Dedifferentiated amniotic fluid mesenchymal stem cell (primary cell): ENCODE results near the gene DCTN5.
"Not testable (repeated sequence)": the region's sequence is repeated elsewhere in the genome, so short reads cannot be mapped to it uniquely, and the experiment has no call there.

Experiments used
- DNase-seq: peaks from one replicate; pipeline ENCODE4 v3.0.0-alpha.2; 2016; ENCODE audit errors: extremely low spot score

The DCTN5 gene

DNA sequence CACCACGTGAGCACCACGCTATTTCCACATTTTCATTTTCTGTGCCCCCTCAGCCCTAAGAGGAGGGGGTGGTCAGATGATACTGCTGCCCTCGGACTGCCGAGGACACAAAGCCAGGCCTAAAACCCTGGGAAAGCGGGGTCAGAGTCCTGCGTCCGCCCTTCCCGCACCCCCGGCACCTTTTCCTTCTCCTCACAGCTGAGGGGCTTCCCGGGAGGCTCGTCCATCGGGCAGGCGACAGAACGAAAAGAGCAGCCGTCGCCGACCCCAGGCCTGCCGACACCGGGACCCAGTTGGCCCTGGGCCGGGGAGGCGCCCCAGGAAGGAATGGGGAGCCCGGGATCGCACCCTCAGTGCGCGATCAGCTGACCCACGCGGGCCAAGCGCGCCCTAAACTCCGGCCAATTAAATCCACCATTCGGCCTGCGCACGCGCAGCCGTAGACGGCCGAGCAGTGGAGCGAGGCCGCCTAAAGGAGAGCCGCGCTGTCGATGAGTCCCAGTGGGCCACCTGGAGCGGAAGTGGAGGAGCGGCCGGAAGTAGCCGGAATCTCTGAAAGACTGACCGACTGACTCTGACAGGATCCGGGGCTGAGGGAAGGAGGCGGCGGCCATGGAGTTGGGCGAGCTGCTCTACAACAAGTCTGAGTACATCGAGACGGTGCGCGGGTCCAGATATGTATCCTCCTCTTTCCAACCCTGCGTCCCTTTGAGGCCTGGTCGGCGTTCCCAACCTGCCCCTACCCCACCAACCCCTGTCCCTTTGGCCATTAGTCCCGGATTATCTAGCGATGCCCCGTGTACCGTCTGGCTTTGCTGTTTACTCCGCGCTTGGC is at the start of gene DCTN5, which contains the start of gene PALB2:
DCTN5 (plus strand) TSS at position 536 of the 835 bp plus-strand sequence; CDS start at position 613, 77 bp downstream.
PALB2 (minus strand) TSS at position 380 of the 835 bp plus-strand sequence; CDS start at position 227, 153 bp downstream.
- DNase-seq, result peak; percentile 96

DNA sequence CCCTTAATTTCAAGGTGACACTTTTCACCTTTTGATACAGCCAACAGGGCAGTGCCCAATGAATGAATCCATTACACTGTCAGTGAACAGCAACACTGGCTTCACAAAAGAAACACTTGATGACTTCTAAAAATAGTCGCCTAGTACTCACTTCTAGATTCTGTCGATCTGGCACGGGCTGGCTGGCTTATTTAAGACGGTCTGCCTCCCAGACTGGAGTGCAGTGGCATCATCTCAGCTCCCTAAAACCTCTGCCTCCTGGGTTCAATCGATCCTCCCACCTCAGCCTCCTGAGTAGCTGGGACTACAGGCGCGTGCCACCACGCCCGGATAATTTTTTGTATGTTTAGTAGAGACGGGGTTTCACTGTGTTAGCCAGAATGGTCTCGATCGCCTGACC is 47.1 kb upstream of the DCTN5 start:
- DNase-seq, result no peak

DNA sequence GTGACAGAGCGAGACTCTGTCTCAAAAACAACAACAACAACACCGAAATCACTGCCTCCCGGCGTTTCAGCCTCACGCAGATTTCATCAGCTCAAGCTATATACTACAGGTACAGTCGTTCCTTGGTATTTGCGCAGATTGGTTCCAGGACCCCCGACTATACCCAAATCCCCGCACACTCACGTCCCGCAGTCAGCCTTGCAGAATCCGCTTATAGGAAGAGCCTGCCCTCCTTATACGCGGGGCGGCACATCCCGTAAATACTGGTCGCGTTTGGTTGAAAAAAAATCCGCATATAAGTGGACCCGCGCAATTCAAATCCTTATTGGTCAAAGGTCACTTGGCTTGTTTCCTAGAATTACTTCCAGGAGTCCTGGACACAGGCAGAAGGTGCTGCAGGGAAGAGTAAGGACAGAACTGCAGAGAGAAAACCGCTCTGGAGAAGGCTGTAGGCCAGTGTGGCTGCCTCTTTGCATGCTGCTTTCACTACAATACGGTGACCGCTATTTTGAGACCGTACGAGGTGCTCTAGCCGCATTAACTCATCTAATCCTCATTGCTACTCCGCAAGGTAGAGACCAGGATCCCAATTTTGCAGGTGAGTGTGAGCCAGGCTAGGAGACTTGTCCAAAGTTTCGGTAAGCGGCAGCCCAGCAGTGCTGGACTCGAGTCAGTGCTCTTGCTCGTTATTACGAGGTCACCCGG is 45.9 kb upstream of the DCTN5 start:
- no peak for DNase-seq

DNA sequence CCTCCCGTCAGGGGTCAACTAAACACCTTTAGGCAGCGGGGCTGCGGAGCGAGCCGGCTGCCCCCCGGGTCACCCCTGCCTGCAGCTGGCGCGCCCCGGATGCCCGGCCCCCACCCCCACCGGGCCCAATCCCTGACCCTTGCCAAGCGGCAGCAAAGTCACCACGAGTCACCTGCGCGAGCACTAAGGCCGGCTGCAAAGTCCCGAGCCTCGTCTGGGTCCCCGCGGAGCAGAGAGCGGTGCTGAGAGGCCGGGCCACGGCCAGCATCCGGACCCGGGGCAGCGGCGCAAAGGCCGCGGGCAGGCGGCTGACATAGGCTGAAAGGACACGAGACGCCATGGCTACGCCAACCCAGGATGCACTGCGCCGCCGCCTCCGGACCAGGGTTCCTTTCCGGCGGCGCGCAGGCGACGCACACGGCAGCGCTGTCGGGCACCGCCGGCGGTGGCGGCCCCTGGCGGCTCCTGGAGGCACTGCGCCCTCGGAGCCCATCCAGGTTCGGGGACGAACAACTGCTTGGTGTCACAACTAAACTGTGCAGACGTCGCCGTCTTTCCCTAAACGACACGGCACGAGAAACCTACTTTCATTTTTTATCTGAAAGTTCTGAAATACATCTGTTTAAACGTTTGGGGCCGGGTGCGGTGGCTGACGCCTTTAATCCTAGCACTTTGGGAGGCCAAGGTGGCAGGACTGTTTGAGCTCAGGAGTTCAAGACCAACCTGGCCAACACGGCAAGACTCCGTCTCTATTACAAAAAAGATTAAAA is 45.1 kb upstream of the DCTN5 start, which contains the start of gene NDUFAB1:
NDUFAB1 (minus strand) TSS at position 366 of the 770 bp plus-strand sequence; CDS start at position 340, 26 bp downstream.
- DNase-seq, result peak; percentile 88

DNA sequence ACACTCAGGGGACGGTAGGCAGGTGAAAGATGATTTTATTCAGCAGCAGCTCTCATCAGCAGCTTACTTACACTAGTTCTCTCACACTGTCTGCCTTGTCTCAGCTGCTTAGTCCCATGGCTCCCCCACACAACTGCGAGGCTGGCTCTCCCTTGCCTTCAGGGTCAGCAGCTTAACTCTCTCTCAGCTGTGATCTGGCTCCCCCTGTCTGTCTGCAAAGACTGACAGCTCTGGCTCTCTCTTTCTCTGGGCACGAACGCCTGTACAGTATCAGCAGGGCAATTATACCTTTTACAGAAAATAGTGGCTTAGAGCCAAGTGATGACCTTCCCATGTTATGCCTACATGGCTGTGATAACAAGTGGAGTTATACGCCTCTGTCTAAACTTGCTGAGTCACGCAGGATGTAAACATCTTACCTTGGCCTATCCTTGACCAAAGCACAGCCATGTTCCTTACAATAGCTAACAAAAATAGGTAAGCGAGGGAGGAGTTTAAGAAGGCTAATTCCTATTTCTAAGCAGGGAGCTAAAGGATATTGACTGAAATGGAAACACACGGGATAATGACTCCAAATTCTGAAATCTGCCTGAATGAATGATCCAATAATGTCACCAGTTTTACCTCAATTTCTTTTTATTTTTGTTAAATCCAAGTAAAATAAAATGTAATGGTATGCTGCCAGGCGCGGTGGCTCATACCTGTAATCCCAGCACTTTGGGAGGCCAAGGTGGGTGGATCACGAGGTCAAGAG is 44.1 kb upstream of the DCTN5 start:
- DNase-seq, result no peak

DNA sequence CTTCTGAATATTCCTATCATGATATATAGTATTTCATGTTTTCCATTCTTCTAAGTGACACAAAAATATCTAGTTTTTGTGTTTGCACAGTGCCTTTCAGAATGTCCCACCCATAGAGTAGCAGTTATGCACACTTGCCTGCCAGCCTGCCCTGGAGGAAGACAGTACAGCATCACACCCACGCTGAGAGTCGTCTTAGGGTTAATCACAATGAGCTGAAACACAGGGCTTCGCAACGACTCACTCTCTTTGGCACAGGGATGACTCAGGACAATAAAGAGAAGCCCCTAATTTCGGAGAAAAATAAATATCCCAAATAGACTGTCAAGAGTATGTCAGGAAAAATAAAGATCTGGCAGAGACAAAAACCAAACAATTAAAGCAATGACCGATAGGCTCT is 33.5 kb upstream of the DCTN5 start:
- no peak for DNase-seq

DNA sequence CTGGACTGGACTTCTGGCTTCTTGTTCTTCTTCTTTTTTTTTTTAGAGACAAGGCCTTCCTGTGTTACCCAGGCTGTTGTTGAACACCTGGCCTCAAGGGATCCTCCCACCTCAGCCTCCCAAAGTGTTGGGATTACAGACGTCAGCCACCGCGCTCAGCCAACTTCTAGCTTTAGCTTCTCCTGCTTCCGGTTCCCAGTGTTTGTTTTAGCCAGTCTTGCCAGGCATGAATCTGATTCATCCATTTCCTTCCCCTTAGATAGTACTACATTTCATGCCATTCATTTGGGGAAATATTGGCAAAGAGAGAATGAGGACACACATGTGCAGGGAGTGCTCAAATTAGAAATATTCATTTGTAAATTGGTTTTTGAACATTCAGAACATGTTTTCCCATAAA is 33.1 kb upstream of the DCTN5 start:
- DNase-seq, result no peak

DNA sequence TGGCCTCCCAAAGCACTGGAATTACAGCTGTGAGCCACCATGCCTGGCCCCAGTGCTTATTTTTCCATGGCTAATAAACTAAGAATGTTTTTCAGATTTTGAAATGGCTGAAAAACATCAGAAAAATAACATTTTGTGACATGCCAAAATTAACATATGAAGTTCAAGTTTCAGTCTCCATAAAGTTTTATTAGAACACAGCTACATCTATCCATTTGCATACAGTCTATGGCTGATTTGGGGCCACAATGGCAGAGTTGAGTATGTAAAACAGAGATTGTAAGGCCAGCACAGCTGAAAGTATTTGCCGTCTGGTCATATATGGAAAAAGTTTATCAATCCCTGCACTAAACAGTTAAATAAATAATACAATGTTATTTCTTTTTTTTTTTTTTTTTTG is 31.3 kb upstream of the DCTN5 start:
- no peak for DNase-seq

DNA sequence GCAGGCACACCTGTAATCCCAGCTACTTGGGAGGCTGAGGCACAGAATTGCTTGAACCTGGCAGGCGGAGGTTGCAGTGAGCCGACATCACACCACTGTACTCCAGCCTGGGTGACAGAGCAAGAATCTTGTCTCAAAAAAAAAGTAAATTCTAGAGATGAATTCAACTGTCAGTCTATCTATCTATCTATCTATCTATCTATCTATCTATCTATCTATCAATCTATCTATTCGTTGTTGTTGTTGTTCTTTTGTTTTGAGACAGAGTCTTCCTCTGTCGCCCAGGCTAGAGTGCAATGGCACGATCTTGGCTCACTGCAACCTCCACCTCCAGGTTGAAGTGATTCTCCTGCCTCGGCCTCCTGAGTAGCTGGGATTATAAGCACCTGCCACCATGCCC is 30.4 kb upstream of the DCTN5 start:
- not testable (repeated sequence) for DNase-seq

DNA sequence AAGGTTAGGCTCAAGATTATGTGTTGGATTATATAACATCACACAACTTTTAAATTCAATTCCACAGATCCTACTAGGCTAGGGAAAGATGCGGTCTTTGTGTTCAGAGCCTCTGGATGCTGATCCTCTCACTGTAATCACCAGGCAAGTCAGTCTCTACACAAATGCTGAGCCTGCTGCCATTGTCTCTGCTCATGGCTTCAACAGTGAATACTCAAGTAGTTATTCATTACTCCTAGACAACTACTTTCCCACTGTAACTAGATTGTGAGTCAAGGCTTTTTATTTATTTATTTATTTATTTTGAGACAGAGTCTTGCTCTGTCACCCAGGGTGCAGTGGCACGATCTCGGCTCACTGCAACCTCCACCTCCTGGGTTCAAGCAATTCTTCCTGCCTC is 29.3 kb upstream of the DCTN5 start:
- DNase-seq, result no peak

DNA sequence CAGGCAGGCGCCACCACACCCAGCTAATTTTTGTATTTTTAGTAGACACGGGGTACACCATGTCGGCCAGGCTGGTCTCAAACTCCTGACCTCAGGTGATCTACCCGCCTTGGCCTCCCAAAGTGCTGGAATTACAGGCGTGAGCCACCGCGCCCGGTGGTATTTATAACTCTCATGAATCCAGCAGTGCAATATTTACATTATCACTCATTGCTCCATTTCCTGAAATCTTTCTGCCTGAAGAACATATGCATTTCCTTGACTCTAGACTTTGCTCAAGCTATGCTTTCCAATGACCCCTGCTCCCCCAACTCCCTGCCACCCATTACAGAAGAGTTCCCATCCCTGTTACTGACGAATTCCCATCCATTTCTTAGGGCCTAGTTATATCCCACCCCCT is 25.5 kb upstream of the DCTN5 start:
- no peak for DNase-seq

DNA sequence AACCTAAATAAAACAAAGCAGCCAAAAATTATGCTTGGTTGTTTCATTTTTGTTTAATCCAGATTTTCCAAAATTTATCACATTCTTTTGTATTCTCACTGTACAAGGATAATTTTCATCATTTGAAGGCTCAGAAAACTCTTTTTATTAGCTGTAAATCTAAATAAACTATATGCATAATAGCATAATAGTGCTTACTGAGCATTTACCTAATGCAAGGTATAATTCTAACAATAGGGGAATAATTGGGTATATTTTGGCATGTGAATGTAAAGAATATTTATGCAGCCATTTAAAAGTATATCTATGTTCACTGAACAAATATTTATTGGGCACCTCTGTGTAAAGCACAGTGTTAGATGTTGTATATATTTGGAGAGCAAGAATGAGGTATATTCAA is 17.2 kb upstream of the DCTN5 start:
- DNase-seq, result no peak

DNA sequence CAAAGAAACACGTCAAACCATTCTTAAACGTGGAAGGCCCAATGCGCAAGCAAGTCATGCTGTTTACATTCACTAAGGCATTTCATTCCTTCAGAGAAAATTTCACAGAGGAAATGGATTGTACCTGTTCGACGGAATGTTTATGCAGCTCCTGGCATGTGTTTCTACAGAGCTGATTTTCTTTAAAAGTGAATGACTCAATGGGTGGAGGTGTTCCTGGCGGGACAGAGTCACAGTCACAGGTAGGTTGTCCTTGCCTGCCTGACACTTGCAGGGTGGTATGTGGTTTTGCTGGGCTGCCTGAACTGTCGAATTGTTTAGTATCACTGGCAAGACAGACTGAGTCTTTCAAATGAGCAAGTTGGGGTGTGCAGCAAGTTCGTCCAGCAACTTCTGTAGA is 11.8 kb upstream of the DCTN5 start:
- no peak for DNase-seq

DNA sequence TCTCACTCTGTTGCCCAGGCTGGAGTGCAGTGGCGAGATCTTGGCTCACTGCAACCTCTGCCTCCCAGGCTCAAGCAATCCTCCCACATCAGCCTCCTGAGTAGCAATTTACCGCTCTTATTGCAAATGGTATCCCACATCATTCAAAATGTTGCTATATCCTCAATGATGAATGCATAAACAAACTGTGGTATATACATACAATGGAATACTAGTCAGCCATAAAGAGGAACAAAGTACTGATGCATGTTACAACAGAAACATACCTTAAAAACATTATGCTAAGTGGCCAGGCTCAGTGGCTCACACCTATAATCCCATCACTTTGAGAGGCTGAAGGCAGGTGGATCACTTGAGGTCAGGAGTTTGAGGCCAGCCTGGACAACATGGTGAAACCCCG is 9.4 kb upstream of the DCTN5 start:
- DNase-seq, result not testable (repeated sequence)

DNA sequence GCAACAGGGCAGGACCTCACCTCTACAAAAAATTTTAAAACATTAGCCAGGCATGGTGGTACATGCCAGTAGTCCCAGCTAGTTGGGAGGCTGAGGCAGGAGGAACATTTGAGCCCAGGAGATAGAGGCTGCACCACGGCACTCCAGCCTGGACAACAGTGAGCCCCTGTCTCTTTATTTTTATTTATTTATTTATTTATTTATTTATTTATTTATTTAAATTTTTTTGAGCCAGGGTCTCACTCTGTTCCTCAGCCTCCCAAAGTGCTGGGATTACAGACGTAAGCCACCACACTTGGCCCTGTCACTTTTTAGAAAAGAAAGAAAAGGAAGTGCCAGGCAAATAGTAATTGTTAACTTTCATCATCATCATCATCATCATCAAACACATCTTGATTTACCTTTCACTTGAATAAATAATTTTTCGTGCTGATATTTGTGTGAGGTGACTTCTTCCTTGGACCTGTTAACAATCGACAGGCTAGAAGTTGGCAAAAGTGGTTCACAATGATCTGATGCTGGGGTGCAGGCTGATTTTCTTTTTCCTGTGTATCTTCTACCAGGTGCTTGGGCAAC is 6.7 kb upstream of the DCTN5 start:
- no peak for DNase-seq

DNA sequence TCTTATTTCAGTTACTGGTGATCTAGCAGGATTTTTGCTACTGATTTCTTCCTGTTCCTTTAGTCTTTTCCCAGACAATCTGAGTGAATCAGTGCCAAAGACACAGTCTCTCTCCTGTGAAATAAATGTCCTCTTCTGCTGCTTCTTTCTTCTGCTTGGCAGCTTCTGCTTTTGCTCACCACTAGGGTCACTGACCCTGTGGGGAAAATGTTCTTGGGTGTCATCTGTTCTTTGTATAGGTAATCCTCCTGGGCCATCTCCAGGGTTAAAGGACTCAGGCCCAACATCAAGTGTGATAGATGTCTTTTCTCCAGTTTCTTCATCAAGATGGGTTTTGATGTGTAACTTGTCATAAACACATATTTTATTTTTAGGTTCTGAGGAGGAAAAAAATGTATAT is 5.3 kb upstream of the DCTN5 start:
- DNase-seq, result no peak

DNA sequence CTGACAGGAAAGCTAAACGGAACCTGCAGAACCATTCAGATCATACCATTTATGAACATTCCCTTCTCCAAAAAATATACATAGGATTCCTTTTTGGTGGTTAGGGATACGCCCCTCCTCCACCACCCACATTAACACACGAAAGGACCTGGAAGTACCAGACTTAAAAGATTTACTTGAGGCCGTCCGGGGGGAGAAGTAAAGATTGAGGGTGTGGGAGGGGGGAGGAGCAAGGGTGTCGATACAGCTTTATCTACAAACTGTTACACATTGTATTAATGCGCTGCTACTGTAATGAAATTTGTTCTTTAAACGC is 693 bp upstream of the DCTN5 start:
- DNase-seq, result no peak

DNA sequence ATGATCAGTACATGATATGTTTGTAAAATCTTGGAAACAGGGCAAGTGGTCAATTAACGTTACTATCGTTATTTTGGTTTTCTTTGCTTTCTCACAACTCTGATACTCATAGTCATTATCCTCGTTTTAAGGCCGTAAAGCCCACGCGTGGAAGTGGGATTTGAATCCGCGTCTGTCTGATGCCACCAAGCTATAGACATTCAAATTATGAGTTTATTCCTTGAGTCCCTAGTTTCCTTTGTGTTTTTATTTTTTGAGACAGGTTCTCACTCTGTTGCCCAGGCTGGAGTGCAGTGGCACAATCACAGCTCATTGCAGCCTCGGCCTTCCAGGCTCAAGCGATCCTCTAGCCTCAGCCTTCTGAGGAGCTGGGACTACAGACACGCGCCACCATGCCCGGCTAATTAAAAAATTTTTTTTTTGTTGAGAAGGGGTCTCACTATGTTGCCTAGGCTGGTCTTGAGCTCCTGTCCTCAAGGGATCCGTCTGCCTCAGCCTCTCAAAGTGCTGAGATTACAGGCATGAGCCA is 1.0 kb downstream of the DCTN5 start:
- no peak for DNase-seq

DNA sequence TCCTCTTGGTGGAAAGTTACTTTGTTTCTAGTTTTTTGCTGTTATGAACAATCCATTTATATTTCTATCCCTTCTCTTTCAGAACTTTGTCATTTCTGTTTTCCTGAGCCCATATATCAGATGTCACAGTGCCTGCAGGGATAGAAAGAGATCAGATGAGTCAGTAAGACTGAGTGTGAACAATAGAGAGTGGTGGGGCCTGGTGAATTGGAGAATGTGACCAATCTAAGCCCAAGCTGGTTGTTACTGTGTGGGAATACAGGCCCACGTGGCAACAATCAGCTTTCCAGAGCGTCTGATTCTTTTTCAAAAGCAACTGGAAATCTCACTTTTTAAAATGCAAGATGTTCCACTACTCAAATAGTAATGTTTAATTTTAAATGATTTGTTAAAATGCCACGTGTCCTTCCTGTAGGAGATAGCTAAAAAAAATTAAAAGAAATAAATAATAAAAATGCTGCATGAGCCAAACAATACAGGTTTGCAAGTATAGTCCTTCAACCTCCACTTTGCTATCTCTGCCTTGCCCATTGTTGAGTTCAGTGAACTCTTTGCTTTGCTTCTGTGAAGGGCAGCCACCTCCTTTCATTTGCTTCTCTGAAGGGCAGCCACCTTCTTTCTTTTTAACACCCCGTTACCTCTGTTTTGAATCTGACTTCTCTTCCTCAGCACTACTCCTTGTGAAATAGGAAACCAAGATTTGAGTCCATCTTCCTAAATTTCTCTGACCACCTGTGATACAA is 9.6 kb downstream of the DCTN5 start:
- no peak for DNase-seq

DNA sequence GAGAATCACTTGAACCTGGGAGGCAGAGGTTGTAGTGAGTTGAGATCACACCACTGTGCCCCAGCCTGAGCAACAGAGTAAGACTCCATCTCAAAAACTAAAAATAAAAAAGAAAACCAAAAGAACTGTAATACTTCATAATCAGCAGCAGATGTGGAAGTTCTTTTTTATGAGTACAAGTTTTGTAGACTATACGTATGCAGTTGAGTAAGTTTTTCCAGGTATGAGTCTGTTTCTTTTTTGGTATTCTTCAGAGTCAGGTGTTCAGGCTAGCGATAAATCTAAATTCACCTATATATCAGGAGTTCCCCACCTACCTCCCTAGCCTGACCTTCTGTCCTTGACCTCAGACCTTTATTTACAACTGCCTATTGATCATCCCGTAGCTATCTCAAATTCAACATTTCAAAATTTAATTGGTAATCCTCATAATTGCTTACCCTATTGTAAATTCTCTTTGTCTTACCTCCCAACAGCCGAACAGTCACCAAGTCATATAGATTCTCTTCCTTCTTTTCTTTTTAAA is 10.7 kb downstream of the DCTN5 start:
- DNase-seq, result no peak
